Left kidney (tissue), 1 donor: ENCODE data around the gene GAL3ST3. TPM values are rescaled to one million over a fixed set of nuclear protein-coding genes. Genes with fewer than 3 reads are reported as not detected.

Source experiments
- polyA plus RNA-seq: library from polyadenylated mRNA; unstranded; fragments of 120-200 nt; gene quantifications from one replicate; pipeline ENCODE4 v1.2.1, GENCODE V29; 2013; ENCODE audit not compliant: insufficient read length

The GAL3ST3 gene
- polyA plus RNA-seq, 1 donor: 3.8 TPM

Other genes with a start within 250 kb of the GAL3ST3 start
- 2.6 TPM for gene SNX32, start 215.2 kb downstream of the GAL3ST3 start, polyA plus RNA-seq
- gene CFL1, start 191.0 kb downstream of the GAL3ST3 start, polyA plus RNA-seq: 688 TPM
- gene MUS81, start 188.7 kb downstream of the GAL3ST3 start, polyA plus RNA-seq: 48.3 TPM
- gene EFEMP2, start 176.4 kb downstream of the GAL3ST3 start, polyA plus RNA-seq: 102 TPM
- 1.4 TPM for gene CTSW, start 169.3 kb downstream of the GAL3ST3 start, polyA plus RNA-seq
- gene FIBP, start 160.7 kb downstream of the GAL3ST3 start, polyA plus RNA-seq: 96.0 TPM
- 5.0 TPM for gene CCDC85B, start 158.5 kb downstream of the GAL3ST3 start, polyA plus RNA-seq
- not detected for gene FOSL1, start 148.8 kb downstream of the GAL3ST3 start, polyA plus RNA-seq
- 30.6 TPM for gene C11orf68, start 130.1 kb downstream of the GAL3ST3 start, polyA plus RNA-seq
- gene DRAP1, start 129.7 kb downstream of the GAL3ST3 start, polyA plus RNA-seq: 65.8 TPM
- 0.23 TPM for gene TSGA10IP, start 103.7 kb downstream of the GAL3ST3 start, polyA plus RNA-seq
- gene SART1, start 87.4 kb downstream of the GAL3ST3 start, polyA plus RNA-seq: 48.6 TPM
- gene EIF1AD, start 47.0 kb downstream of the GAL3ST3 start, polyA plus RNA-seq: 31.7 TPM
- gene BANF1, start 46.7 kb downstream of the GAL3ST3 start, polyA plus RNA-seq: 233 TPM
- gene CST6, start 37.2 kb downstream of the GAL3ST3 start, polyA plus RNA-seq: not detected
- gene CATSPER1, start 22.7 kb downstream of the GAL3ST3 start, polyA plus RNA-seq: not detected
- 260 TPM for gene SF3B2, start 3.2 kb upstream of the GAL3ST3 start, polyA plus RNA-seq
- gene PACS1, start 21.1 kb upstream of the GAL3ST3 start, polyA plus RNA-seq: 61.5 TPM
- gene KLC2, start 208.5 kb upstream of the GAL3ST3 start, polyA plus RNA-seq: 21.2 TPM
- 108 TPM for gene RAB1B, start 219.5 kb upstream of the GAL3ST3 start, polyA plus RNA-seq
- gene CNIH2, start 229.0 kb upstream of the GAL3ST3 start, polyA plus RNA-seq: 5.4 TPM
- 49.2 TPM for gene YIF1A, start 240.0 kb upstream of the GAL3ST3 start, polyA plus RNA-seq
- not detected for gene TMEM151A, start 242.7 kb upstream of the GAL3ST3 start, polyA plus RNA-seq